DND-41 (cell line): ENCODE measurements around the gene CDC25B.

Experiments
- ATAC-seq: fragments of 200-7000 bp; cut with Tn5 transposase; 3 replicates; pipeline ENCODE4 v1.9.1; 2021; ENCODE audit warnings: low read depth; ENCODE audit not compliant: insufficient read depth
- DNase-seq: peaks from one replicate; pipeline ENCODE4 v3.0.0-alpha.2; 2020
- H2AFZ ChIP-seq: 2 replicates; pipeline ENCODE4 v1.6.0; 2012; ENCODE audit warnings: low read depth, low read length
- H3K27ac ChIP-seq: 2 replicates; pipeline ENCODE4 v1.5.1; 2012; ENCODE audit warnings: low read length, inconsistent platforms
- H3K27me3 ChIP-seq: fragments of 200-600 bp; sonication (generic); 2 replicates; pipeline ENCODE4 v1.6.0; 2012; ENCODE audit warnings: low read length, mild to moderate bottlenecking, inconsistent platforms; ENCODE audit not compliant: insufficient read depth, poor library complexity
- H3K36me3 ChIP-seq: 2 replicates; pipeline ENCODE4 v1.5.1; 2012; ENCODE audit warnings: low read length, inconsistent platforms; ENCODE audit not compliant: insufficient read depth
- H3K4me1 ChIP-seq: 2 replicates; pipeline ENCODE4 v1.5.1; 2012; ENCODE audit warnings: mild to moderate bottlenecking, low read length; ENCODE audit not compliant: insufficient read depth
- H3K4me2 ChIP-seq: 2 replicates; pipeline ENCODE4 v1.6.0; 2012; ENCODE audit warnings: mild to moderate bottlenecking, moderate library complexity, low read length, inconsistent platforms; ENCODE audit not compliant: insufficient read depth
- H3K4me3 ChIP-seq, 2 experiments: fragments of 200-600 bp in 1 of 2; shearing (Covaris generic) in 1 of 2; 2 replicates each; pipeline ENCODE4 v1.5.1; 2012 to 2016; ENCODE audit warnings: inconsistent platforms in 2 of 2, low read length in 2 of 2, mild to moderate bottlenecking in 2 of 2, low read depth in 1 of 2, moderate library complexity in 1 of 2
- H3K79me2 ChIP-seq: 2 replicates; pipeline ENCODE4 v1.6.0; 2012; ENCODE audit warnings: low read length, inconsistent platforms; ENCODE audit not compliant: insufficient read depth
- H3K9ac ChIP-seq: 2 replicates; pipeline ENCODE4 v1.6.0; 2012; ENCODE audit warnings: low read depth, mild to moderate bottlenecking, inconsistent platforms, low read length, moderate library complexity
- H3K9me3 ChIP-seq: 2 replicates; pipeline ENCODE4 v1.5.1; 2012; ENCODE audit warnings: low read length, moderate library complexity, mild to moderate bottlenecking, inconsistent platforms; ENCODE audit not compliant: insufficient read depth, severe bottlenecking
- H4K20me1 ChIP-seq: 2 replicates; pipeline ENCODE4 v1.6.0; 2012; ENCODE audit warnings: low read length; ENCODE audit not compliant: insufficient read depth
- EZH2 ChIP-seq: IDR thresholded peaks from 3 replicates; pipeline ENCODE4 v1.6.1; 2012; ENCODE audit warnings: borderline replicate concordance, low read depth, mild to moderate bottlenecking, moderate library complexity, low read length, inconsistent platforms; ENCODE audit not compliant: severe bottlenecking
- TF ChIP-seq, protein P1 (sequence below): IDR thresholded peaks from 2 replicates; pipeline ENCODE4 v1.5.1; 2012; ENCODE audit warnings: borderline replicate concordance, low read length, moderate library complexity, mild to moderate bottlenecking; ENCODE audit not compliant: poor library complexity, severe bottlenecking; ENCODE audit errors: extremely low read depth

The CDC25B gene

GRCh38 chr20:3753501-3754275, 42.4 kb upstream of the CDC25B start:
- Histone ChIP-seq H3K9ac (no peak overlapping the region), H3K4me2 (no peak overlapping the region), H3K79me2 (no peaks in the 10 kb centered on the region), H3K4me1 (no peaks in the 10 kb centered on the region), H4K20me1 (0 out of 2 replicates have a peak, but pooled peaks cover 4% of the 10 kb centered on the region), H3K27me3 (no peaks in the 10 kb centered on the region), H3K9me3 (no peaks in the 10 kb centered on the region), H3K4me3 (no peak overlapping the region), H3K36me3 (peaks cover 42% of the 10 kb centered on the region), H2AFZ (no peak overlapping the region), H3K27ac (no peak overlapping the region)
- ATAC-seq (no peak), DNase-seq (no peak)
- TF ChIP-seq, protein P1, sequence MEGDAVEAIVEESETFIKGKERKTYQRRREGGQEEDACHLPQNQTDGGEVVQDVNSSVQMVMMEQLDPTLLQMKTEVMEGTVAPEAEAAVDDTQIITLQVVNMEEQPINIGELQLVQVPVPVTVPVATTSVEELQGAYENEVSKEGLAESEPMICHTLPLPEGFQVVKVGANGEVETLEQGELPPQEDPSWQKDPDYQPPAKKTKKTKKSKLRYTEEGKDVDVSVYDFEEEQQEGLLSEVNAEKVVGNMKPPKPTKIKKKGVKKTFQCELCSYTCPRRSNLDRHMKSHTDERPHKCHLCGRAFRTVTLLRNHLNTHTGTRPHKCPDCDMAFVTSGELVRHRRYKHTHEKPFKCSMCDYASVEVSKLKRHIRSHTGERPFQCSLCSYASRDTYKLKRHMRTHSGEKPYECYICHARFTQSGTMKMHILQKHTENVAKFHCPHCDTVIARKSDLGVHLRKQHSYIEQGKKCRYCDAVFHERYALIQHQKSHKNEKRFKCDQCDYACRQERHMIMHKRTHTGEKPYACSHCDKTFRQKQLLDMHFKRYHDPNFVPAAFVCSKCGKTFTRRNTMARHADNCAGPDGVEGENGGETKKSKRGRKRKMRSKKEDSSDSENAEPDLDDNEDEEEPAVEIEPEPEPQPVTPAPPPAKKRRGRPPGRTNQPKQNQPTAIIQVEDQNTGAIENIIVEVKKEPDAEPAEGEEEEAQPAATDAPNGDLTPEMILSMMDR = no peak
- no peak for TF ChIP-seq EZH2

GRCh38 chr20:3754276-3754630, 41.9 kb upstream of the CDC25B start:
- H3K27me3 ChIP-seq = no peaks in the 10 kb centered on the region
- H3K27ac ChIP-seq = no peak overlapping the region
- TF ChIP-seq EZH2 = no peak
- TF ChIP-seq, protein P1 = no peak
- DNase-seq (no peak), ATAC-seq (no peak)
- 0 out of 2 replicates have a peak, but pooled peaks cover 9% of the 10 kb centered on the region for H4K20me1 ChIP-seq
- H3K4me1 ChIP-seq = no peaks in the 10 kb centered on the region
- no peak overlapping the region for H3K4me3 ChIP-seq
- no peak overlapping the region for H3K9ac ChIP-seq
- H3K9me3 ChIP-seq = no peaks in the 10 kb centered on the region
- H3K36me3 ChIP-seq = peaks cover 48% of the 10 kb centered on the region
- no peaks in the 10 kb centered on the region for H3K79me2 ChIP-seq
- H2AFZ ChIP-seq = no peak overlapping the region
- no peak overlapping the region for H3K4me2 ChIP-seq

GRCh38 chr20:3755269-3755668, 40.8 kb upstream of the CDC25B start:
- TF ChIP-seq, protein P1 = no peak
- TF ChIP-seq EZH2 = no peak
- H3K4me1 ChIP-seq = no peaks in the 10 kb centered on the region
- H3K27me3 ChIP-seq = no peaks in the 10 kb centered on the region
- H3K4me2 ChIP-seq = no peak overlapping the region
- H3K79me2 ChIP-seq = peaks cover 8% of the 10 kb centered on the region; the same call in 1 of the 2 replicates
- no peaks in the 10 kb centered on the region for H3K9me3 ChIP-seq
- ATAC-seq = no peak
- DNase-seq = no peak
- H4K20me1 ChIP-seq = peaks cover 19% of the 10 kb centered on the region; the same call in 1 of the 2 replicates
- no peak overlapping the region for H3K27ac ChIP-seq
- H3K36me3 ChIP-seq = peaks cover 56% of the 10 kb centered on the region
- no peak overlapping the region for H2AFZ ChIP-seq
- H3K9ac ChIP-seq = no peak overlapping the region
- H3K4me3 ChIP-seq = no peak overlapping the region
